Measurements from ENCODE around the gene KDM2B. TPM values are rescaled to one million over a fixed set of nuclear protein-coding genes. Genes with fewer than 3 reads are reported as not detected.

Gene KDM2B
- total RNA-seq, 1 donor from 2014 or later: 236 TPM

DNA sequence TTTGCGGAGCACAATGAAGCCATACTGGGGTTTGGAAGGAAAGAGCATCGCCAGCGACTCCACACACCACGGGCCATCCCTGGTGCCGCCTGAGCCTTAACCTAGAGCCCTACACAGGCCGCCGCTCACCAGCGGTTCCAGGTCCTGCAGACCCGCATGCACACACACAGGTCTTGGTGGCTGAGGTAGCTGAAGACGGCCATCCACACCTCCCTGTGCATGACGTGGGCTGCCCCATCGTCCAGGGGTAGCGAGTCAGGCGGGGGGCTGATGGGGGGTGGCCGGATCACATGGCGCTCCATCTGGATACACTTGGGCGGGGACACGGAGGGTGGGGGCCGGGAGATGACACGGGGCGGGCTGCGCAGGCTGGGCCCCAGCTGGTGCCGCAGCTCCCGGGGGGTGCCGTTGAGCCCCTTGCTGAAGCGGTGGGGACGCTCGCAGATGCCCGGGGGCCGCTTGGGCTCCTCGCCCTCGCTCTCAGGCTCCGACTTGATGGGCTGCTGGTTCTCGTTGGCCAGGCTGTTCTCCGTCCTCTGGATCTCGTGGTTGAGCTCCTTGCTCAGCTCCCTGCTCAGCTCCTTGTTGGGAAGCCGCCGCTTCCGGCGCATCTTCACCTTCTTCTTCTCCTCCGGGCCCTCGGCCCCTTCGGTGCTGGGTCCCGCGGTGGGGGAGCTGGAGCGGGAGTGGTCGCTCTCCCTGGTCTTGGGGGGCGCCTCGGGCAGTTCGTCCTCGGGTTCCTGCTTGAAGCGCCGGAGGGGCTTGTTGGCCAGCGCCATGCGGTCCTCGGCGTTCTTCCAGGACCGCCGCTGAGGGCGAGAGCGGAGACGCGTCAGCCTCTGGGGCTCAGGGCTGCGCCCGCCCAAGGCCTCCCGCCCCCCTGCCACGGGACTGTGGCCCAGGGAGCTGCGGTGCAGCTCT, 138.5 kb downstream of the KDM2B start:
- CTCF ChIA-PET: interaction anchor here (0.6 to 2.7 kb wide), 20 partner anchors 9 to 244 kb away, joined by 3 to 48 read pairs (median 4); partner anchors contain the start of genes ANAPC5 and RNF34
- Mint-ChIP-seq H3K4me1 (peaks cover 5% of the 10 kb centered on the region), H3K4me3 (no peak overlapping the region), H3K9me3 (no peaks in the 10 kb centered on the region), H3K27me3 (no peaks in the 10 kb centered on the region), H3K27ac (no peak overlapping the region), H3K36me3 (ENCODE audit: low read depth) (peaks cover 90% of the 10 kb centered on the region)
- TF ChIP-seq, protein P1, sequence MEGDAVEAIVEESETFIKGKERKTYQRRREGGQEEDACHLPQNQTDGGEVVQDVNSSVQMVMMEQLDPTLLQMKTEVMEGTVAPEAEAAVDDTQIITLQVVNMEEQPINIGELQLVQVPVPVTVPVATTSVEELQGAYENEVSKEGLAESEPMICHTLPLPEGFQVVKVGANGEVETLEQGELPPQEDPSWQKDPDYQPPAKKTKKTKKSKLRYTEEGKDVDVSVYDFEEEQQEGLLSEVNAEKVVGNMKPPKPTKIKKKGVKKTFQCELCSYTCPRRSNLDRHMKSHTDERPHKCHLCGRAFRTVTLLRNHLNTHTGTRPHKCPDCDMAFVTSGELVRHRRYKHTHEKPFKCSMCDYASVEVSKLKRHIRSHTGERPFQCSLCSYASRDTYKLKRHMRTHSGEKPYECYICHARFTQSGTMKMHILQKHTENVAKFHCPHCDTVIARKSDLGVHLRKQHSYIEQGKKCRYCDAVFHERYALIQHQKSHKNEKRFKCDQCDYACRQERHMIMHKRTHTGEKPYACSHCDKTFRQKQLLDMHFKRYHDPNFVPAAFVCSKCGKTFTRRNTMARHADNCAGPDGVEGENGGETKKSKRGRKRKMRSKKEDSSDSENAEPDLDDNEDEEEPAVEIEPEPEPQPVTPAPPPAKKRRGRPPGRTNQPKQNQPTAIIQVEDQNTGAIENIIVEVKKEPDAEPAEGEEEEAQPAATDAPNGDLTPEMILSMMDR (IDR thresholded peaks at IDR 0.05): no peak
- intact Hi-C loops (cut with micrococcal nuclease): loop anchor here (5.0 kb wide), 2 partner anchors 90 to 380 kb away; partner anchors contain the start of gene ANAPC5
- ATAC-seq (ENCODE audit: low read depth) (no peak), DNase-seq (no peak)
- POLR2A ChIA-PET: interaction anchor here (0.6 to 1.9 kb wide), 2 partner anchors 41 to 89 kb away, joined by 3 to 8 read pairs; no protein-coding TSS in a partner anchor

DNA sequence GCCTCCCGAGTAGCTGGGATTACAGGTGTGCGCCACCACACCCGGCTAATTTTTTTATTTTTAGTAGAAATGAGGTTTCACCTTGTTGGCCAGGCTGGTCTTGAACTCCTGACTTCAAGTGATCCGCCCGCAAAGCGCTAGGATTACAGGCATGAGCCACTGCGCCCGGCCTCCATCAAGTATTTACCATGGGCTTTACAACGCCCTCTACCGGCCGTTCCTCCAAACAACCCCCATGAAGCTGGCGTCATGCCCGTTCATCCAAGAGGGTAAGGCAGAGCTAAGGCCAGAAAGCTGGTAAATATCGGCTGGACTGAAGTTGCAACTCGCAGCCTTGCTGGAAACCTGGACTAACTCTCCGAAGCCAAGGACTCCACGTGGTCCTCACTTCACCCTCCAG, 139.3 kb downstream of the KDM2B start:
- Mint-ChIP-seq H3K9me3 (peaks cover 6% of the 10 kb centered on the region), H3K36me3 (ENCODE audit: low read depth) (peaks cover 90% of the 10 kb centered on the region), H3K4me1 (peaks cover 5% of the 10 kb centered on the region), H3K4me3 (no peak overlapping the region), H3K27ac (no peak overlapping the region), H3K27me3 (no peaks in the 10 kb centered on the region)
- intact Hi-C loops (cut with micrococcal nuclease): loop anchor here (5.0 kb wide), 2 partner anchors 89 to 379 kb away; partner anchors contain the start of gene ANAPC5
- ChIA-PET CTCF (interaction anchor here (0.6 to 2.7 kb wide), 3 partner anchors 90 to 138 kb away, joined by 3 to 48 read pairs (median 7); partner anchors contain the start of gene ANAPC5), POLR2A (interaction anchor here (1.0 kb wide), 1 partner anchor 90 kb away, joined by 3 read pairs; the partner anchor contains the start of gene ANAPC5)
- no peak for DNase-seq
- TF ChIP-seq, protein P1 (IDR thresholded peaks at IDR 0.05): no peak
- ATAC-seq (ENCODE audit: low read depth): no peak

DNA sequence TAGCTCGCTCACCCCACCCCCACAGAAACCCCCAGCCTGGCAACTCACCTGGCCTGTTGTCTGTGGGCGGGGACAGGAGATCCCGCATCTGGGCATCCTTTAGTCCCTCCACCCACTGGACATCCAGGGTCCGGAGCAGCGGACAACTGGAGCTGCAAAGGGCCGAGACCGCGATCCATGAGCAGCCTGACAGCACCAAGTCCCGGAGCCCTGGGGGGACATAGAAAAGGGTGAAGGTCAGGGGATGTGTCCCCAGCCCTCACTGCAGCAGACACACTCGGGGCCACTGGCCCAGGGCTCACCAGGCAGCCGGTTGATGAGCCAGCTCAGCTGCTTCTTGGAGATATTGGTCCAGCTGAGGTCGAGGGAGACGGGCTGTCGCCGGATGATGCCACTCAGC, 140.1 kb downstream of the KDM2B start:
- intact Hi-C loops (cut with micrococcal nuclease): loop anchor here (5.0 kb wide), 2 partner anchors 88 to 378 kb away; partner anchors contain the start of gene ANAPC5

DNA sequence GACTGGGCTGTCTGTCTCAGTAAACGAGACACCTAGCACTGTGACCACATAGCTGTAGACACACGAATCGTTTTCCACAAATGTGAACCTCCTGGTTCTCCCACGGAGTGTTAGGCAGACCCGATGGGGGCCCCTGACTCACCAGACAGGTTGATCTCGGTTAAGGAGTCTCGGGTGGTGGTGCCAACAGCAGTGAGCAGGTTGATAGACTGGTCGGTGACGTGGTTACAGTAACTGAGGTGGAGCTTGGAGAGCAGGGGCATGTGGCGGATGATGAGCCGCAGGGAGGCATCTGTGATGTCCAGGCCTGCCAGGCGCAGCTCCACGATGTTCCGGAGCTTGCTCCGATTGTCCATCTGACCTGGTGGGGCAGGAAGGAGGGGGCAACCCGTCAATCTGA, 141.1 kb downstream of the KDM2B start:
- CTCF ChIA-PET: no interaction called here
- TF ChIP-seq, protein P1 (IDR thresholded peaks at IDR 0.05): no peak
- intact Hi-C loops (cut with micrococcal nuclease): loop anchor here (5.0 kb wide), 2 partner anchors 87 to 377 kb away; partner anchors contain the start of gene ANAPC5
- peaks cover 9% of the 10 kb centered on the region for H3K9me3 Mint-ChIP-seq
- POLR2A ChIA-PET: interaction anchor here (0.8 kb wide), 1 partner anchor 28 kb away, joined by 5 read pairs; no protein-coding TSS in a partner anchor
- peaks cover 91% of the 10 kb centered on the region for H3K36me3 Mint-ChIP-seq (ENCODE audit: low read depth)
- peaks cover 2% of the 10 kb centered on the region for H3K4me1 Mint-ChIP-seq
- no peak overlapping the region for H3K4me3 Mint-ChIP-seq
- ATAC-seq (ENCODE audit: low read depth): no peak
- no peaks in the 10 kb centered on the region for H3K27me3 Mint-ChIP-seq
- no peak overlapping the region for H3K27ac Mint-ChIP-seq
- no peak for DNase-seq

More for the DNA sequence above, 140.1 kb downstream of the KDM2B start:
- CTCF ChIA-PET: interaction anchor here (0.6 kb wide), 1 partner anchor 57 kb away, joined by 4 read pairs; no protein-coding TSS in a partner anchor
- TF ChIP-seq, protein P1 (IDR thresholded peaks at IDR 0.05): no peak
- Mint-ChIP-seq H3K36me3 (ENCODE audit: low read depth) (peaks cover 92% of the 10 kb centered on the region), H3K4me3 (no peak overlapping the region), H3K27me3 (no peaks in the 10 kb centered on the region), H3K4me1 (peaks cover 2% of the 10 kb centered on the region), H3K9me3 (peaks cover 9% of the 10 kb centered on the region), H3K27ac (no peak overlapping the region)
- POLR2A ChIA-PET: interaction anchor here (1.0 kb wide), 1 partner anchor 89 kb away, joined by 3 read pairs; the partner anchor contains the start of gene ANAPC5
- no peak for DNase-seq
- no peak for ATAC-seq (ENCODE audit: low read depth)

Data from activated B cell treated with CpG ODN at 0.5 μM for 24 hours (primary cell).